Gastroesophageal sphincter (tissue), 3 donors: ENCODE data around the gene UVRAG.

Source experiments
- CTCF ChIP-seq, 4 experiments: fragments of 200-600 bp in 2 of 4; fragments of 450-650 bp in 2 of 4; sonication (generic) in 1 of 4; IDR thresholded peaks; one replicate each; pipeline ENCODE4 v1.5.1; 2017 to 2019; ENCODE audit warnings: antibody characterized with exemption in 4 of 4, mild to moderate bottlenecking in 2 of 4, moderate library complexity in 2 of 4
- EP300 ChIP-seq: sonication (generic); formaldehyde crosslinking; IDR thresholded peaks from one replicate; pipeline ENCODE4 v1.6.1; 2017; ENCODE audit warnings: antibody characterized with exemption, mild to moderate bottlenecking
- POLR2AphosphoS5 ChIP-seq: sonication (generic); formaldehyde crosslinking; IDR thresholded peaks from one replicate; pipeline ENCODE4 v1.6.1; 2017; ENCODE audit warnings: antibody characterized with exemption

GRCh38 chr11:75782540-75783263 is 32.3 kb upstream of the UVRAG start:
- TF ChIP-seq CTCF (IDR thresholded peaks at IDR 0.05) (no peak), EP300 (no peak), POLR2AphosphoS5 (no peak)
